ENCODE measurements around the gene ACADVL. TPM values are rescaled to one million over a fixed set of nuclear protein-coding genes. Genes with fewer than 3 reads are reported as not detected.
"Not testable (repeated sequence)": the region's sequence is repeated elsewhere in the genome, so short reads cannot be mapped to it uniquely, and the experiment has no call there.

The ACADVL gene
- polyA plus RNA-seq, 3 donors: 371 to 476 (median 439) TPM

GRCh38 chr17:7232114-7232513 is 12.4 kb downstream of the ACADVL start:
- no peak for DNase-seq (ENCODE audit: low read depth in 3 of 3, low spot score in 2 of 3)

- DNase-seq (ENCODE audit: low read depth in 3 of 3, low spot score in 2 of 3): no peak
These were observed 14.0 kb downstream of the ACADVL start for GRCh38 chr17:7233701-7234082.

DNA sequence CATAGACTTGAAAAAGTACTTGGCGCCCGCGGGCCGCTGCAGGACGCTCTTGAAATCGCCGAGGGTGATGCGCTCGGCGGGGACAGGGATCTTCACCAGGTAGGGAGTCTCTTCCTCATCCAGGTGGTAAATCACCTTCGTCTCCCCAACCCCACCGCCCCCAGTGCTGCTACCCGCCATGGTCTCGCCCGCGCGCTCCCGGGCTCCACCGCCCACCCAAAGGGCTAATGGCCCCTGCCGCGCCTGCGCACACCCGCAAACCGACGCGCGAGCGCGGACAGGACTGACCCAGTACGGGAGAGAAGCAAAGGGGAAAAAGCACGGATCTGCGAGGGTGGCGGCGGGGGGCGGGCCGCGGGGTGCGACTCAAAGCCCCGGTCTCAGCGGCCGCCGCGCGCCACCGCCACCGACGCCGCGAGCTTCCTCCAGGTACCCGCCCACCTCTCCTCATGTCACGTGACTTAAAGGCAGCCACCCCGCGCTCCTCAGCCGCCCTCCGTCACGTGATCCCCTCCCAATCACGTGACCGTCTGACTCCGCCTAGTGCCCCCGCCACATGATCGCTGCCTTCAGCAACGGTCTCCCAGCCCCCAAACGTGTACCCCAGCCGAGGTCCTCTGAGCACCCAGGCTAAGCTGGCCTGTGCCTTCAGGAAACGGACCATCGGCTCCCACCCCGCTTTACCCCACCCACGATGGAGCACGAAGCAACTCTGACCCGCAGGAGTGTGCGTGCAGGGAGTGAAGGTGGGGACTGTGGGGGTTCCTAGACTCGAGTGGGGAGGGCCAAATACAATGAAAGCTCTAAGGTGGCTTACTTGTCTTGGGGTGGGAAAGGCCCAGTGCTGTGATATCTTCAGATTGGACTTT is 14.6 kb downstream of the ACADVL start, which contains the start of gene DVL2:
TSS of gene DVL2 (minus strand) at position 435 of the 869 bp plus-strand sequence. CDS start at position 180, 255 bp downstream.
- peak in 2 of 3 donors; percentile 89 to 91 for DNase-seq (ENCODE audit: low read depth in 3 of 3, low spot score in 2 of 3)

GRCh38 chr17:7235693-7236665 is 16.2 kb downstream of the ACADVL start:
- no peak for DNase-seq (ENCODE audit: low read depth in 3 of 3, low spot score in 2 of 3)

DNA sequence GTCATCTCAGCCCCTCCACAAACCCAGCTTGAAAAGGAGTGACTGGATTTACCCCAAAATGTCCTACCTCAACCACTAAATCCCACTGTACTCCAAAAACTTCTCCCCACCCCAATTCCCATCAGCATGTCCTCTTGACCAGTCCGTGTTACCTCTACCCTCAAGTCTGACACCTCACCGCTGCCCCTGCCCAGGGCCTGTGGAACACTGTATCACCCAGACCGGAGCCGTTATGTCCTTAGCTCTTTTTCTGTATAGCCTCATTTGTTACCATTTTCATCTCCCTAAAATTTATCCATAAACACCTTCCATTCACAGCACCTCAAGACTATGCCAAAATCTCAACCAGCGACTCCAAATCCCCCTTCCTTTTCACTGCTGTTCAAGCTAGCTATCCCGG is 17.1 kb downstream of the ACADVL start:
- DNase-seq (ENCODE audit: low read depth in 3 of 3, low spot score in 2 of 3): no peak

DNA sequence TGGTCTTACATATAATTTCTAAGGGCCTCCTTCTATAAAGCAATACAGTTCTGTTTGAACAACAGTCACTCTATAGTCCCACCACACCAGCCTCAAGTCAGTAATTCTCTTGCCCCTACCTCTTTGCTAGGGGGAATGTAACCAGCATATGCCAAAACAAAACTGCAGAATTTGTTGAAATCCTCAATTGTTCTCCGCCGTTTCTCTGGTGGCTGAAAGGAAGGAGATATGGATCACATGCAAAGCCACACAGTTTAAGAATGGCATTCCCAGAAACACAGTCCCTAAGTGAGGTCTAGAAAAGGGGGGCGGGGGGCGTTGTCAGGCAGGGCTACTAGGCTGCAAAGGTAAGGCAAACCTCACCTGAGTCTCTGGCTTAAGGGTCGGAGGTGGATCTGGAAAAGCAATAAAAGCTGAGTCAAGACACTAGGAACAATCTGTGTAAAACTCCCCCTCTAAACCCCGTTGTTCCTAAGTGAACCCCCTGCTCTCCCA is 17.6 kb downstream of the ACADVL start:
- no peak for DNase-seq (ENCODE audit: low read depth in 3 of 3, low spot score in 2 of 3)

- no peak for DNase-seq (ENCODE audit: low read depth in 3 of 3, low spot score in 2 of 3)
These were observed 18.2 kb downstream of the ACADVL start for GRCh38 chr17:7237761-7238419.

DNA sequence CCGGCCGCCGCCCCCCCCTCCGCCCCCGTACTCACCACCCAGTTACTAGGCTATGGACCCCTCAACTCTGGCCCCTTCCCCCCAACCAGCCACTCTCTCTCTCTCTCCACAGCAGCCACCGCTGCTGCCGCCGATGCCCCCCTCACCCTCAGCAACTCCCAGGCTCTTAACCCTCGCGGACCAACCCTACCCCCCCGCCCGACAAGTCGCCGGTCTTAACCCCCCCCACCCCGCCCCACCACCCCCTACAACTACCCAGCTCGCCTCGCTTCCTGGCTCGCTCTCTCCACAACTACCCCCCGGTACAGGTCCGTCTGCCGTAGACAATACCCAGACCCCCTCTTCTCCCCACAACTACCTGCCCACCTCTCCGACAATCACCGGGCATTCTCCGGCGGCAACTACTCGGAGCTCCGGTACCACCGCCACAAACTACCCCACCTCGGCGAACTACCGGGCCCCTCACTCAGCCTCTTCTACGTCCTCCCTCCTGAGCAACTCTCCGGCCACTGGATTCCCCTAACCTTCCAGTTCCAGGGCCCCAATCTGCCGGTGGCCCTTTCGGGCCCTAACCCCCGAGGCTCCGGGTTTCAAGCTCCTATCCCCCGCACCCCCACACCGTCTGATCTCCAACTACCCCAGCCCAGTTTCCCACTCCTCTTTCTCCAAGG is 18.8 kb downstream of the ACADVL start:
- no peak for DNase-seq (ENCODE audit: low read depth in 3 of 3, low spot score in 2 of 3)

DNA sequence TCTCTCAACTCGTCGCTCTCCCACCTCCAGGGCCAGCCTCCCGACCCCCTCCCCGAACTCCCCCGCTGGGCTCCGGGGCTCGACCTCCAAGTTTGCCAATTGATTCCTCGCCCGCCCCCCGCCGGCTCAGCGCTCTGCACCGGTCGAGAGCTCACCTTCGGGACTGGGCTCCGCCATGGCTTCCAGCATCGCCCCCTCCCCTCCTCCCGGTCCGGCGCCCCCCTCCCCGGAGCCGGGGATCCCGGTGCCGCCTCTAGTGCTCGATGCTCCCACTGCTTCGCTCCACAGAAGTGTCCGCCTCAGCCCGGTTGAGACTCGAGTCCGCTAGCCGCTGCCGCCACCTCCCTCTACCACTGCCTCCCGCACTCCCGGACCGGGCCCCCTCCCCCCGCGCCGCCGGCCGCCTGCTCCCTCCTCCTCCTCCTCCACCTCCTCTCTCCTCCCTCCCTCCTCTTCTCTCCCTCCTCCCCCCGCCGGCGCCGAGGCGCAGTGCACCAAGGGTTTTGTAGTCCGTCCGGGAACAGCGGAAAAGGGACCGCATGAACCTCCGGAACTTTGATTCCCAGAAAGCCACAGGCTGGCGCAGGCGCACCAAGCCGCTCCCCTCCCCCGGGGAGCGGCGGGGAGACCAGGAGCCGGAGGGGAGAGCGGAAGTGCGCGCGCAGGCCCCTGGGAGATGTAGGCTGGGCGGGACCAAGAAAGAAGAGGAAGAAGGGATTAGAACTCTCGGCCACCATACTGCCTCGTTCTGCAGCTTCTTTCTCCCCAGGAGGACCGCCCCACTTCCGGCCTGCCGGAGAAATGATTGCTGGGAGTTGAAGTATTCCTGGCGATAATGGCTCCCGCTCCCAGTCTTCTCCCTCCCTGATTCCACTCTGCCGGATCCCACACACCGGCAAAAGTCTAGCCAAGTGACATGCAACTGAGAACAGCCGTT is 19.6 kb downstream of the ACADVL start, which contains the start of gene PHF23:
TSS of gene PHF23 (minus strand) at position 367 of the 937 bp plus-strand sequence. CDS start at position 189, 178 bp downstream.
- peak; percentile 99 for DNase-seq (ENCODE audit: low read depth in 3 of 3, low spot score in 2 of 3)

GRCh38 chr17:7240375-7240774 is 20.6 kb downstream of the ACADVL start:
- no peak for DNase-seq (ENCODE audit: low read depth in 3 of 3, low spot score in 2 of 3)

- no peak for DNase-seq (ENCODE audit: low read depth in 3 of 3, low spot score in 2 of 3)
These were observed 21.5 kb downstream of the ACADVL start for GRCh38 chr17:7241090-7241733.

DNA sequence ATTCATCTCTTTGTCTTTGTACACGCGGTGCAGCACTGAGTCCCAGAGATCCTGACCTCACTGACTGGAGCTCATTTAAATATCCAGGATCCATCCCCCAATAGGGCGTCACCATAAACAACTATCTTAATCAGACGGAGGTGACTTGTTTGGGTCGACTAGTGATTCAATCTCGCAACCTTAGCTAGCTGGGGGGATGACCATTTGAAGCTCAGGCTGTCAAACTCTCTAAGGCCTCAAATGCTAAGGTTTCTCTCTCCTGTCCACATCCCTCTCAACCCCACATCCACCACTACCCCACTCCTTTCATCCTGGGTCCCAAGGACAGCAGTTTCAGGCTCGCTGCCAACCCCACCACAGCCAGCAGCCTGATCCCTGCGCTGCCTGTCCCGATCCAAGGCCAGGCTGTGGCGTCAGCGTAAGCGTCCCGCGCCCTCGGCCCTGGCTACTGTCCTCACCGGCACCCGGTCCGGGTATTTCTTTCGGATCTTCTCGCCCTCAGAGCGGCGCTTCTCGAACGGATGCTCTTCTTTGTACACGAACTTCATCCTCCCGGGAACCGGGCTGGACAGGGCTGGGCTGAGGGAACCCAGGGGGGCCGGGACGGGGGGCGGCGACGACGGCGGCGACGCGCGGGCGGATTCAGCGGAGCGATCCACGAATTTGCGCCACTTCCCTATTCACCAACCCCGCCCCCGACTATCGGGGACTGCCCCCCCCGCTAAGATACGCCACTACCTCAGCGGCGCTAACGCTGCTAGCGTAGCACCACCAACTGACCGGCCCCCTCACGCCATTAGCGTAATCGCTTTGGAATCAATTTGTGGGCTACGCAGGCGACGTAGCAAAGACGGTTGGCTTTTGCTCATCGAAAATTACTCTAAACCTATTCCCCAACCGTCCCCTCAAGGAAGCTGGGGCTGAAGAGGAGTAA is 22.3 kb downstream of the ACADVL start, which contains the start of gene GABARAP:
TSS of gene GABARAP (minus strand) at position 667 of the 934 bp plus-strand sequence. CDS start at position 548, 119 bp downstream.
- peak; percentile 91 to 95 (median 93) for DNase-seq (ENCODE audit: low read depth in 3 of 3, low spot score in 2 of 3)

DNA sequence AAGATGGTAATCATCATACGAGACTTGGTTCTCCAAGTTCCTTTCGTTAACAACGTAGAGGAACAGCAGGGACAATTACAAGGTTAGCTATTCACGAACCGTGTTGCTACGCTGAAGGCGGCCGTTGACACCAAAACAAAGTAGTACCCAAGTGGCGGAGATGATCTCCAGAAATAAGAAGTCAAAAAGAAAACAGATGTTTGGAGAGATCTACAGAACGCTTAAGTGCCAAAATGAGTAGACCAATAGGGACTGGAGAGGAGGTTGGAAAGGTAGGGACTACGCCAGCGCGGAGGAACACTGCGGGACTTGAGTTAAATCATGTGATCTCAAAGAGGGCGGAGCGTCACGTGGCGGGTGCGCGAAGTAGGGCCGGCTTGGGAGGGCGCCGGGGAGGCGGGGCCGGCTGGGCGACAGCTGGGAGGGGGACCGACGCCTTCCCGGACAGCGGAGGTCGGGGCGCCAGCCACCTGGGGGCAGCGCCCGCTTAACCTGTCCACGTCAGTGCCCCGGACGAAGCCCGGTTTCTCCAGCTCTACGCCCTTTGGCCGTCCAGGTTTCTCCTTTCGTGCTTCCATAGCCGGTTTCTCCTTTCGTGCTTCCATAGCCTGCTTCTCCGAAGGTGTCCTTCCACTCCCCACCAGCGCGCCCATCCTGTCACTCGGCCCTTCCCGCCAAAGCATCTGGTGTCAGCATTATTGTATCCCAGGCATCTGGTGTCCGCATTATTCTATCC is 23.1 kb downstream of the ACADVL start:
- peak; percentile 96 to 100 (median 98) for DNase-seq (ENCODE audit: low read depth in 3 of 3, low spot score in 2 of 3)

- DNase-seq (ENCODE audit: low read depth in 3 of 3, low spot score in 2 of 3): no peak
These were observed 23.7 kb downstream of the ACADVL start for GRCh38 chr17:7243453-7243729.

DNA sequence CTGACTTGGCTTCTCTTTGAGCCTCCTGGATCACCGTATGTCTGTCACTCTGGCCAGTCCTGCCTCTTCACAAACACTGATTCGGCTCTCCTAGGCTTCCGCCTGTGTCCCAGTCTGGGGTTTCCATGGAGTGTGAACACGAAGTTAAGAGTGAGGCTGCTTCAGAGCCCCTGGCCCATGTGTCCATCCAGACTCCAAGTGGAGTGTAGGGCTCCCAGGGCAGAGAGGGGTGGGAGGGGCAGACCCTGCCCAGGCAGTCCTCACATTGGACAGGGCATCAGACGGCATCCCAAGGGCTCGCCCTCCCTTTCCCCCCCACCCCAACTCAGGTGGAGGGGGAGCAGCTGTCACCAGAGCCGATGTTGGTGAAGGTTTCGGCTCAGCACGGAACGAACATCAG is 24.1 kb downstream of the ACADVL start:
- DNase-seq (ENCODE audit: low read depth in 3 of 3, low spot score in 2 of 3): not testable (repeated sequence)

DNA sequence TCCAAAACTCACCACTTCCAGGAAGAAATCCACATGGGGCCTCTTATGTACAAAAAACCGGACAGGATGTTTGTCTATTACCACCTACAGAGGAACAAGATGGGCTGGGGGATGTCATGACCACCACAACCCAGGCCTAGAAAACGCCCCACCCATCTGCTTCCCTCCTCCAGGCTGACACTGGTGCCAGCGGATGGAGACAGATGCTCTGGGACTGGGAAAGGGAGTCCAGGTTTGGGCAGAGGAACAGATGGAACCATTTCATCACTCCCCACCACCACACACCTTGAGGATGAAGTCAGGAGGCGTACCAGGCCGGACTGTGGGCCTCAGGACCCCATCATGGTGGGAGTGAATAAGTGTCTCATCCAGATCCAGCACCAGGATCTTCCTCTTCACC is 27.0 kb downstream of the ACADVL start:
- no peak for DNase-seq (ENCODE audit: low read depth in 3 of 3, low spot score in 2 of 3)

DNA sequence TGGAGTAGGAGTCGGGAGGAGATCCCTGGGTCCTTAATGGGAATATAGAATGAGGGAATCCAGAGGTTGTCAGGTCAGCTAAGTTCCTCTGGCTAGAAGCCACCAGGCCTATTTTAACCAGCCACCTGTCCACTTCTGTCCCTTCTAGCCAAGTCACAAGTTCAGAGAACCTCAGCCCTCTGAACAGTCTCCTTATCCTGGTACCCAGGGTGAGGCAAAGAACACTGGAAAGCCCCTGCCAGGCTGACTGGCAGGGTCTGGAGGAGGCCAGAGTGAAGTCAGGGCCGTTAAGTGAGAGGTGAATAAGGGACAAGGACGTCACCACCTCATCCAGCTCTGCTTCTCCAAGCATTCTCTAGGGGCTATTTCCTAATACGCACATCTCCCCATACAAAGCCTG is 29.1 kb downstream of the ACADVL start:
- no peak for DNase-seq (ENCODE audit: low read depth in 3 of 3, low spot score in 2 of 3)

All from right renal cortex interstitium (tissue), 3 donors.